ENCODE results near the gene DNAH7.

- TF ChIP-seq EZH2 (IDR thresholded peaks at IDR 0.05) (no peak), POLR2AphosphoS5 (IDR thresholded peaks at IDR 0.05; ENCODE audit: borderline replicate concordance, low read depth, low read length) (no peak)
Observed at GRCh38 chr2:195818526-195818925, 250.1 kb downstream of the DNAH7 start.
